GM18861 (cell line): Measurements from ENCODE around the gene NTPCR.
"Not testable (repeated sequence)": the region's sequence is repeated elsewhere in the genome, so short reads cannot be mapped to it uniquely, and the experiment has no call there.

Experiments
- ATAC-seq: cut with Tn5 transposase; IDR thresholded peaks from one replicate; pipeline ENCODE4 v1.9.1; 2021; ENCODE audit not compliant: unreplicated experiment

NTPCR gene

DNA sequence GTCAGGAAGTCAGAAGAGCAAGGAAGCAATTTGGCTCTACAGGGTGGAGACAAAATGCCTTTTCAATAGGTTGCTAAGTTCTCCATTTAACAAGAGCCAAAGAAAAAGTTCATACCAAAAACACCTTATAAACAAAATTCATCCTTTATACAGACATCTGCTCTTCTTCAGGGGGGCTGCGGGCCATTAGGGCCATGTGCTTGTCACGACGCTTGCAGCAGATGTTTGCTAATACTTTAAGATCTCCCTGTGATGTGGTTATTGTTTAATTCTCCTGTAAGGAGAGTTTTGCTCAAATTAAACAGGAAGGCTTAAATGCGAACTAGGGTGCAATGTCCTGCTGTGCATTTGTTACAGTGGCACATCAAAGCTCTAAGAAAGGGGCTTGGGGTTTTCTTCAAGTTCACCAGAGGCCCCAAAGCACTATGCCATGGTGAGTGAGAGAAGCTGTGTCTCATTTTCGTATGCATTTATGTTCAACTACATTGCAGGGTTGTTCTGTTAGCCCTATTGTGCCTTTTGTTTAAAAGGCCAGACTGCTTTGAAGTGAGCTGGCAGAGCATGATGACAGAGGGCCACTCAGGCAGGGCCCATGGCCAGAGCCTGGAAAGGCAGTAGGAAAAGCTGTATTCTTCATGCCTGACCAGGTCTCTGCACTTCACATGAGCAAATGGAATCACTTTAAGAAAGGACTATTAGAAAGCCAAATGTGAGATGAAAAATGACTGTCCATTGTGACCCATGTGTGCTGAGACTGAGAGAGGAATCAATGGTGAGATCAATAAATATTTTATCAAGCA, 24.8 kb upstream of the NTPCR start:
- ATAC-seq, result no peak

DNA sequence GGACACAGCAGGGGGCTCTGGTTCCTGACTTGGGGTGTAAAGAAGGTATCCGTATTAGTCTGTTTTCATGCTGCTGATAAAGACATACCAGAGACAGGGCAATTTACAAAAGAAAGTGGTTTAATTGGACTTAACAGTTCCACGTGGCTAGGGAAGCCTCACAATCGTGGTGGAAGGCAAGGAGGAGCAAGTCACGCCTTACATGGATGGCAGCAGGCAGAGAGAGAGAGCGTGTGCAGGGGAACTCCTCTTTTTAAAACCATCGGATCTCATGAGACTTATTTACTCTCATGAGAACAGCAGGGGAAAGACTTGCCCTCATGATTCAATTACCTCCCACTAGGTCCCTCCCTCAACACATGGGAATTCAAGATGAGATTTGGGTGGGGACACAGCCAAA, 23.2 kb upstream of the NTPCR start:
- ATAC-seq, result not testable (repeated sequence)

DNA sequence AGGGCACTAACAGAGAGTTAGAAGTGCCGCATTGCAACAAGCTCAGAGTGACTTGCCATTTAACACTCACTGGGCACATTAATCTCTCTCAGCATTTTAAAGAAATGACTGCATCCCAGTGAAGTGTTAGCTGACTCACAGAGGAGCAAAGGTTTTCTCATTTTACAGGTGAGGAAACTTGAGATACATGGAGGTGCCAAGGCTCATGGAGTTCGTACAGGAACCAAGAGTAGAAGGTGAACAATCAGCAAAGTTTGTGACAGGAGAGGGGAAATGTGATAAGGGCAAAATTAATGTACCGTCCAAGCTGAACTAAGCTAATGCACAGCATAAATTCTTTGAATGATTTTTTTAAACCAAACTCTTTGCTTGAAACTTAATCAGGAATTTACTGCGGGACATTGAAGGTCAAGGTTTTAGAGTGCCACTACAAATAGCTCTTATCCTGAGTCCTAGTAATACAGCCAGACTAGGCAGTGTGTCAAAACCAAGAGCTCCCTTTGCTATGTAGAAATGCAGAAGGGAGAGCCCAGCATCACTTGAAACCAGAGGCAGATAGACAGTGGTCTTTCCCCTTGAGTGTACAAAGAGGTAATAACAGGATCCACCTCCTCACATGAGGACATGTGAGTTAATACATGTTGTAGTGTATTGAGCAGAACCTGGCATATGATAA, 22.4 kb upstream of the NTPCR start:
- ATAC-seq, result no peak

DNA sequence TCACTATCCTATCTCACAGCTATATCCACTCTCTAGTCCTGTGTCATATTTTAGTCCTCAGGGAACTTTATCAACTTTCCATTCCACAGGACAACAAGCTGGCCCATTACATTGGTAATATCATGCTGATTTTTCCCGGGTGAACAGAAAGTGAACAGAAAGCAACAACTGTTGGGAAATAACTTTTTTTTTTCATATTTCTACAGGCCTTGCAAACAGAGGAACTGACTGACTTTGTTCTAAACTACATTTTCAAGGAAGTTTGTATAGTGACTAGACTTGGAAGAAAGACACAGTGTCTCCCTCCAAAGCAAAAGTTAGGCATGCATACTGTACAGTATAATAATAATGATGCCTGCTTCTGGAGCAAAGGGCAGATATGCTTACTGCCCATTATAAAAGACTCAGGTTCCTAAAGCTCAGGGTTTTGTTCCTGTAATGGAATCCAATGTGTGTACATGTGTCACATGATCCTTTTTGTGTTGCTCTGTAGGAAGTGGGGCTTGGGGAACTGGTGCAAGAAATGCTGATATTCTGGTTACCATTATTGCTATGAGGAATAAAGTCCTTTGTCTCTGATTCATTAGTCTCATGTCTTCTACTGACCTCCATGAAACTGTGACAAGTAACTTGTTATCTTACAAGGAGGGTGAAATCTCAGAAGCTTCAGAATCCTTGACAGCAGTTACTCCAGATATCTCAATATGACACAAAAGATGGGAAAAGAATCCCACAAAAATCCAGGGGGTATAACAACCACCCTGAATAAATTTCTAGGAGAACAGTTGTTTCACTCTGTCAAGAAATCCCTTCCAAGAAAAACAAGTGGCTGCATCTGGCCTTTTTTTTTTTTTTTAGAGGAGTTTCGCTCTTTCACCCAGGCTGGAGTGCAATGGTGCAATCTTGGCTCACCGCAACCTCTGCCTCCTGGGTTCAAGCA, 17.7 kb upstream of the NTPCR start:
- no peak for ATAC-seq

DNA sequence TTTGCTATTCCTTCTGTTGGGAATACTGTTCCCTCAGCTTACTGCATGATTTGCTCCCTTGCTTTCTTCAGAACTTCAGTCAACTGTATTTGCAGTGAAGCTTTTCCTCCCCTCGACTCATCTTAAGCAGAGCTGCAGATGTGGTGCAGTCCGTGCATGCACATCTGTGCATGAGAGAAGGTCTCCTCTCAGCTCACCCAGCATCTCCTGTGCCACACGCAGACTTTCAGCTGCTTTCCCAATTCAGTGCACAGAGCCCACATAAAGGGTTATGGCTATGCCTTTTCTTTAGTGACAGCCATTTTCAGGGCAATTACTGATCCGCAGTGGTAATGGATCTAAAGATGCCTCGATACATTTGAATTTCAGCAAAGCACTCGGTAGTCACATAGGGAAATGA, 13.5 kb upstream of the NTPCR start:
- no peak for ATAC-seq

DNA sequence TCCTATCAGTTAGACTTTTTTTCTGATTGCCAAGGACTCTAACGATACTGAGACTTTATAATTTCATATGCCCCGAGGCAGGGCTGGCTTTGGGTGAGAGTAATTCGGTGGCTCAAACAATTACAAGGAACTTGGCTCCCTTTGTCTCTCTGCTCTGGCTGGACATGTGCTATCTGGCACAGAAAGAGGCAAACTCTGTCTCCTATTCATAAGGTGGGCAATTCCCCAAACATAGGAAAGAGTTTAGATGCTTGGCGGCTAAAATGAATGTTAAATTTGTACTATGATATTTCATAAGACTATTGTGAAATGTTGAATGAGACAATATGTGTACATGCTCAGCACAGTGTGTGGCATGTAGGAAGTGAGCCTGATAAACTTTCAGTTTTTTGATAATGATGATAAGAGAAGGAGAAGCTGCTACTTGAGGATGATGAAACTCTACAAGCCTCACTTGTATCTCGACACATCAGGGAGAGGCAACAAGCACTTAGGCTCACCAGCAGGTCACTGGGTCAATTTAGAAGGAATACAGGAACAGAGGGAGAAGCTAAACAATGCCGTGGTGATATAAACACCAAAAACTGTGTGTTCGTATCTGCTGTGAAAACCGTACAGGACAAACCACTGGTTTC, 12.6 kb upstream of the NTPCR start:
- no peak for ATAC-seq

DNA sequence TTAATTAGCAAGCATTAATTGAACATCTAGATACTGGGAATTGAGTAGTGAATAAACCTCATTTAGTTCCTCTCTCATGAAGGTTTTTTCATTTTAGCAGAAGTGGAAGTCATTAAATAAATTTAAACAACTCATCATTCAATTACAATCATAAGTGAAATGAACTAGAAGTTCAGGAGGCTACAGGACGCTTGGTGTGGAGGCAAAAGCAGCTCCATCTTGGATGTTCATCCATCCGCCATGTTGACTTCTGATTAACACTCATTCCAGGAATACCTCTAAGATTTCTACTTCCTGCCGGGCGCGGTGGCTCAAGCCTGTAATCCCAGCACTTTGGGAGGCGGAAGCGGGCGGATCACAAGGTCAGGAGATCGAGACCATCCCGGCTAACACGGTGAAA, 11.5 kb upstream of the NTPCR start:
- ATAC-seq, result no peak

DNA sequence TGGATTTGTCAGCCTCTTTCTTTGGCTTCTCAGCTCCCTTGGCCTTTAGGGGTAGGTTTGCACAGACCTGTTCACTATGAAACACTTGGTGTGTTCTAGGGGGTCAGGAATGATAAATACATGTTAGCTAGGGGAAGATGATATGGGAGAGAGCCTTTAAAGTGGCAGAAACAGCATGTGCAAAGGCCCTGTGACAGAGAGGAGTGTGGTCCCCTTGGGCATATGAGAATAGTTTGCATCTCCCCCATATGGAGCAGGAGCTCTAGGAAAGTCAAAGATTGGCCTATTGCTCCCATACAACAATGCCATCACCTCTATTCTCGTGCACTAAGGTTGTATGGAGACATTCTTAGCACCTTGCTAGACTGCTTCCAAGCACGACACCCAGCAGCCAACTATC, 10.7 kb upstream of the NTPCR start:
- ATAC-seq, result no peak

DNA sequence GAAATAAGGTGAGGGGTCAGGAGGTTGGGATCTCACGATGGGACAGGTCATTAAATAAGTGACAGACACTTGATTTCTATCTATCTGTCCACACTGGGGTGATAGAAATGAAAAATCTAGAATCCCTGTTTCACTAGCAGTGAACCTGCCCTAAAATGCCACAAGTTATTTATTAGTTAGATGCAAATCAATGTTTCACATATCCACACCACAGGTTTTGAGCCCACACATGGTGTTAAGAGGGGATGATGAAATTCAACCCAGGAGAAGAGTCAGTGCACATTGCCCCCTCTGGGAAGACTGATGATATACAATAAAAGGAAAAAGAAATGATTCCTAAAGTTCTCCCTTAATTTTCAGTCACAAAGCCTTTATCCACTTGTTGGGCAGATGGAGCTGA, 10.1 kb upstream of the NTPCR start:
- ATAC-seq, result peak; percentile 74

DNA sequence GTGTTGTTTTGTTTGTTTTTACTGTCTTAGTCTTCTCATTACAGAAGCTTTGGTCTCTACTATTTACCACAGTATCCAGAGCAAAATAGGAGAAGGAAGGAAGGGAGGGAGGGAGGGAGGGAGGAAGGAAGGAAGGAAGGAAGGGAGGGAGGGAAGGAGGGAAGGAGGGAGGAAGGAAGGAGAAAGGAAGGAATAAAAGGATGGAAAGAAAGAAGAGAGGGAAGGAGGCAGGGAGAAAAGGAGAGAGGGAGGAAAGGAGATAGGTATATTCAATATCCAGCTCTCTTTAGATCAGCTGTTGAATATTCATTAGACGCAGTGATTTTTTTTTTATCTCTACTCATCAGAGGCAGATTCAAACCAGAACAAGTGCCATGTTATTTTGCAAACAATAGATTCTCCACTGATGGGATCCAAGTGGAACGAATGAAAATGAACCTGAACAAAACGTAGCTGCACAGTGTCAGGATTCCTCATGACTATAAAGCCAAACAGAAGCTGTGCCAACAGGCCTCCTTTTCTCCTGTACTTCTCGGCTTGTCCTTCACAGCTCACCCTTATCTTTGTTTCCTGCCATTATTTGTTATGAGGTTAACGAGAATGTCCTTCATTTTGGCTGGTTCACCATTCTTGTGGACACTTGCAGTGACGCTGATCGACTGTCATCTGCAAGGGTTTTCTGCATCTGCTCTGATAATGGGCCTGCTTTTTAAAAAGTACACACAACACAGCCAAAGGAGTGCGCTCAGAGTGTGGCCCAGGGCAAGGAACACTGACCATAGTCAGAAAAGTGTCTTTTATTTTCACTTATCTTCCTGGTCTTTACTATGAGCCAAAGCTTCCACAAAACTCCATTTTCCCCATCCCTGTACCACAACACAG, 7.8 kb upstream of the NTPCR start:
- no peak for ATAC-seq

DNA sequence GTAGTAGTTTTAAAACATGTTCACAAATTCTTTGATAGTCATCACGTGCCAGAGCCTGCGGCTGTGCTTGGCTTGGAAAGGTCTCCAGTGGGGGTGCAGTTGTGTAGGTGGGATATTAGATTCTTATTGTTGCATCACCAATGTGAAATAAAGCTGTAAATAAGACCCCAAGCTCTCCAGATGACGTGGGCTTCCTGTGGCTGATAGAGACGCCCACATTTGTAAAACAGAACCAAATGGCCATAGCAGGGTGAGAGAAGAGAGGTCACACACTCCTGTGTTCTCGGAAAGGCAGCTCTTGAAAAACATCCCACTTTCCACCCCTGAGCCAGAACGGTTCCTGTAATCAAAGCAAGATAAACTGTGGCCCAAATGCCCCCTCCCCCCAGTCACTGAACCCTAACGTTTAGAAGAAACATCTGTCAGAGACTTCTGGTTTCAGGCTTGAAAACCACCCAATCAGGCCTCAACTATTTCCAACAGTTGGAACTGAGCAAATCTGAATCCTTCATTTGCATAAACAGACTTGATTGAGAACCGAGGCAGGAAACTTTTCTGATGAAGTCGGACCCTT, 6.6 kb upstream of the NTPCR start:
- ATAC-seq, result peak; percentile 39

DNA sequence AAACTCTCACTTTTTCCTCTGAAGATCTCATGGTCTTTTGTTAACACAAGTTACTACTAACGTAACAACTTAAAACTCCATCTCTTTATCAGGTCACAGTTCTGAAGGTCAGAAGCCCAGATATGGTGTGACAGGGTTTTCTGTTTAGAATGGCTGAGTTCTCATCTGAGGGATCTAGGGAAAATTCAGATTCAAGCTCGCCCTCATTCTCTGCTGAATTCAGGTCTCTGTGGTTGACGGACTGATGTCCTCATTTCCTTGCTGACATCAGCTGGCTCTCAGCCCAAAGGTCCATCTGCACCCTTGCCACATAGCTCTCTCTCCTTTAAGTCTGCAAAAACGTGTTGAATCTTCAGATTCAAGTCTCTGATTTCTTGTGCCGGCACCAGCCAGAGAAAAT, 6.1 kb upstream of the NTPCR start:
- no peak for ATAC-seq

DNA sequence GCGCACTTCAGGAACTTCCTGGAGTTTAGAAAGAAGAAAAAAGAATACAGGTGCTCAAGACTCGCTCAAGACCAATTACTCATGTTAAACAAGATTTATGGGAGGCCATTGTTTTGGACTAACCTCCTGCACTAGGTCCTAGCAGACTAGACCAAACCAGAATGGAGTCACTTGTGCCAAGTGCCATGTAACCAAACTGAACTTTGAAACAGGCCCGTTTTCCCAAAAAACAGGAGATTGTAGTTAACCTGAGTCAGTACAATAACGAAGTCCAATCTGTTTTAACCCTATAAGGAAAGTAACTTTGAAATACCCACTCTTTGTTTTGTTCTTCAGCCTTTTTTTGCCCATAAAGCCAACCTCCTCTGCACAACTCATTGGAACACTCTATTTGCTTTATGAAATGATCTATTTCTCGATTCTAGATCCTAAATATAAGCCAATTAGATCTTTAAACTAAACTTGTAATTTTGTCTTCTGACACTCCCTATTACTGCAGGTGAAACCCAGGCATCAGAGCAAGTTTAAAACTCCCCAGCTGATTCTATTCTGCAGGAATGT, 695 bp upstream of the NTPCR start:
- no peak for ATAC-seq

DNA sequence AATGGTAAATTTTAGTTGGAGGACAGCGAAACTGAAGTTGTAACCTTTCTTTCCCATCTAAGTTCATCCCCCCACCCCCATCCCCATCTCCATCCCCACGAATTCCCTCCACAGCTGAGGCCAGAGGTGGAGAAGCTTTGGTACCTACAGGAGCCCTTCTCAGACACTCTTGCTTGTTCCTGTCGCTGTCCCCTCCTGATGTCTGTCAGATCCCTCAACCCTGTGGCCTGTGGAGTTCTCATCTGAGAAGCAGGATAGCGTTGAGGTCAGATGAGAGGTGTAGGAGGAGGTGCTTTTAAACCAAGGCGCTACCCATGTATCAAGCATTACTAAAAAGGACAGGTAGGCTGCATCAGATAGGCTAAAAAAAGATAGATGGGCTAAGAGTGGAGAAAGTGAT, 769 bp downstream of the NTPCR start:
- no peak for ATAC-seq

DNA sequence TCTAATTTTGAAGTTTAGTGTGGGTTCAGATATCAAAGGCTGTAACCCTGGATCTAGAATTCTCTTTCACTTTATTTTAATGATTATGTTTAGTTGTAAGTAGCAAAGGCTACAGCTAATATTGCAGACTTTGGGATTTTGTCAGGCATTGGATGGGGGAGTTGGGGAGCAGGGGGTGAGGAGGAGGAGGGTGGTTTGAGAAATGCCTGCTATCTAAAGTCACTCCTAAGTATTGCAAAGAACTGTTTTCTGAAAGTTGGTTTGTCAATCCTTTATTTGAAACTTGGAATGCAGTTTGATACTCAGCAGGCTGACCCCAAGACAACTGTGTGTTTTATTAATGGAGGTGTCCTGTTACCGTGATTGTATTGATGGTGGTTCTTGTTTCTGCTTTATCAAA, 1.2 kb downstream of the NTPCR start:
- ATAC-seq, result no peak

DNA sequence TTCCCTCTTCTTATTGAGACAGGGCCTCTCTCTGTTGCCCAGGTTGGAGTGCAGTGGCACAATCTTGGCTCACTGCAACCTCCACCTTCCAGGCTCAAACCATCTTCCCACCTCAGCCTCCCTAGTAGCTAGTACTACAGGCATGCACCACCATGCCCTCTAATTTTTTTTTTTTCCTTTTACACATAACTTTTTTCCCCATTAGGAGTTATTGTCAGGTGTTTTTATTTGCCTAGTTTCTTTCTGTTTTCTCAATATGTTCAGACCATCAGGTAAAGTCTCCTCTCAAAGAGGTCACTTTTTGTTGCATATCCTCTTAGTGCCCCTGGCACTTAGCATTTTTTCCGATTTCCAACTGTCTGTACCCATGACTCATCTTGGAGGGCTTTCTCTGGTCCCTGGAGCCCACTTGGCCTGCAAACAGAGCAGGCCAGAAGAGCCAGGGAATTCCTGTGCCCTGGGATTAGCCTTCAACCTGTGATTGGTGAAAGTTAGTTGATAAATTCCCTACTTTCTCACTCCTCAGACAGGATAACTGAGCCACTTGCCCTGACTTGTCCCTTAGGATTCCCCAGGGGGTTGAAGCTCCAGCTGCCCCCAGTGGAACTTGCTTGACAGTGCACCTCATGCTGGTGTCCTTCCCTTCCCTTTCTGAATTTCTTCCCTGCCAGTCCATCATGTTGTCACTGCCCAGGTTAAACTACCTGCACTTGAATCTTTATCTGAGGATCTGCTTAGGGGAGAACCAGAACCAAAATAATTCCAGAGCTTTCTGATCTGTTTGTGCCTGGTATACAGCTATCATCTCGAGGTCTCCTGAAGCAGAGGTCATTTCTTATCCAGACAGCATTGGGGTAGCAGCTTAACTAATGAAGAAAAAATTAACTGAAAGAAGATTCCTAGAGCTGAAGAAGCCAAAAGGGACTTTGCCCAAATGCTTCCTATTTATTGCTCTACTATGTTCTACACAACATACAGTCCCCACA, 2.4 kb downstream of the NTPCR start:
- ATAC-seq, result peak; percentile 46

DNA sequence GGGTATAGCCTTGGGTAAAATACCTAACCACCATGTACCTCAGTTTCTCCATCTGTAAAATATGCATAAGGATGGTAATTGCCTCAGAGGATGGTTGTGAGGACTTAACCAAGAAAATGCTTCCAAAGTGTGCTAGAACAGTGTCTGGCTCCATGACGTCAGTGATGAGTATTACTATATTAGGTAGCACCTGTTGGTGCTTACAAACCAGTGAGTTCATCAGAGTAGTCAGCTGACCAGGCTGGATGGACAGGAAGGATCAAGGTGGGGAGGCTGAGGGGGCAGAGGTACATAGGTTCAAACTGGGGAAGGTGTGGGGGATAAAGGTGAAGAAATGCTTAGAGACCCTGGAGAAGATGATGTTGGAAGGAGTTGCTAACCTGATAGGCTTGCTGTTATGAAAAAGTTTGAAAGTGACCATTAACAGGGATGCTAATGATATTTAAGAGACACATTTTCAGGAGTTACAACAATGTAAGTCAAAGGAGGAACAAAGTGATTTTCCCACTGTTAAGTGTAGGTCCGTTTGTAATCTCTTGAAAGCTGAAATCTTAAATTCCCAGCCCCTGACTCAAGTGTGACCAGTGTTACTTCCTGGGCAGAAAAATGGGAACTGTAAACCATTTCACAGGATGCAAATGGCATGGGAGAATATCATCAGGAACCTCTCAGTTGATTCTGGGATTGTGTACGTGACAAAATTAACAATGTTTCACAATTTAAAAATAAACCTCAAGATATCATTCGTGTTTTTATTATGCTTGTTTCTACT, 4.4 kb downstream of the NTPCR start:
- no peak for ATAC-seq

DNA sequence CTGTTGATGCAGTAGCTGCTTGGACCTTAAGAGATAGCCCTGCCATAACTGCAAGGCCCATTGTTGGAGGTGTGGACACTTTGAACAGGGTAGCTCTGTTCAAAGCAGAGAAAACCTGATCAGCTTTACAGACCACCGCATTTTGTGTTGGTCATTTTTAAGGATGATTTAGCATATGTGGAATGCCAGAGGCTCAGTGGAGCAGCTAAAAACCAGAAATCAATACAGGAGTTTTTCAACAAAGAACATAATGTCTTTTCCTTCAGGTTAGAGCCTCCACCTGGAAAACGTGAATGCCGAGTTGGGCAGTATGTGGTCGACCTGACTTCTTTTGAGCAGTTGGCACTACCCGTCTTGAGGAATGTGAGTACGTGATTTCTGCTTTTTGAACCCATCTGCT, 5.7 kb downstream of the NTPCR start:
- no peak for ATAC-seq
